Osteoblast (primary cell): ENCODE data around the gene INVS. TPM values are rescaled to one million over a fixed set of nuclear protein-coding genes. Genes with fewer than 3 reads are reported as not detected.

Experiments used
- DNase-seq: peaks from one replicate; pipeline ENCODE4 v3.0.0; 2011; ENCODE audit warnings: low spot score, mixed read lengths; ENCODE audit not compliant: insufficient read length; ENCODE audit errors: missing footprints
- H2AFZ ChIP-seq: 2 replicates; pipeline ENCODE4 v1.6.0; 2011; ENCODE audit warnings: mild to moderate bottlenecking, low read length
- H3K27ac ChIP-seq: 2 replicates; pipeline ENCODE4 v1.5.1; 2011; ENCODE audit warnings: mild to moderate bottlenecking, low read depth, low read length, moderate library complexity
- H3K27me3 ChIP-seq: 2 replicates; pipeline ENCODE4 v1.6.0; 2012; ENCODE audit warnings: mild to moderate bottlenecking, control low read depth, inconsistent platforms, low read length, moderate library complexity; ENCODE audit not compliant: insufficient read depth
- H3K36me3 ChIP-seq: 2 replicates; pipeline ENCODE4 v1.5.1; 2011; ENCODE audit warnings: mild to moderate bottlenecking, low read length, control low read depth, moderate library complexity; ENCODE audit not compliant: insufficient read depth
- H3K4me1 ChIP-seq: 2 replicates; pipeline ENCODE4 v1.5.1; 2011; ENCODE audit warnings: mild to moderate bottlenecking, low read length, control low read depth, moderate library complexity; ENCODE audit not compliant: insufficient read depth
- H3K4me2 ChIP-seq: 2 replicates; pipeline ENCODE4 v1.6.0; 2011; ENCODE audit warnings: mild to moderate bottlenecking, low read length; ENCODE audit not compliant: insufficient read depth
- H3K4me3 ChIP-seq: fragments of 200-600 bp; sonication (generic); 3 replicates; pipeline ENCODE4 v1.5.1; 2012; ENCODE audit warnings: mild to moderate bottlenecking, low read length, inconsistent platforms; ENCODE audit not compliant: insufficient read depth
- H3K79me2 ChIP-seq: 2 replicates; pipeline ENCODE4 v1.6.0; 2012; ENCODE audit warnings: mild to moderate bottlenecking, low read length, control low read depth, inconsistent platforms; ENCODE audit not compliant: insufficient read depth
- H3K9me3 ChIP-seq: 2 replicates; pipeline ENCODE4 v1.5.1; 2011; ENCODE audit warnings: low read depth, low read length, control low read depth
- H4K20me1 ChIP-seq: 2 replicates; pipeline ENCODE4 v1.6.0; 2012; ENCODE audit warnings: mild to moderate bottlenecking, low read length, control low read depth; ENCODE audit not compliant: insufficient read depth
- CTCF ChIP-seq: IDR thresholded peaks from 2 replicates; pipeline ENCODE4 v1.5.1; 2011; ENCODE audit warnings: mild to moderate bottlenecking, low read depth, low read length, moderate library complexity; ENCODE audit errors: extremely low read depth
- total RNA-seq: library from RNA; depleted of rRNA; stranded (reverse); fragments of >200 nt; gene quantifications from 2 replicates; pipeline ENCODE4 v1.2.3, GENCODE V29; 2012

INVS gene
- total RNA-seq, 1 donor = 27.1 TPM

- TF ChIP-seq CTCF = no peak
- H3K9me3 ChIP-seq = no peaks in the 10 kb centered on the region
Observed at GRCh38 chr9:100202806-100203205, 103.8 kb downstream of the INVS start.

GRCh38 chr9:100204796-100205195 is 105.8 kb downstream of the INVS start:
- H4K20me1 ChIP-seq = no peaks in the 10 kb centered on the region
- no peak overlapping the region for H3K27ac ChIP-seq
- H2AFZ ChIP-seq = no peak overlapping the region
- no peak overlapping the region for H3K4me2 ChIP-seq
- no peaks in the 10 kb centered on the region for H3K9me3 ChIP-seq
- no peaks in the 10 kb centered on the region for H3K36me3 ChIP-seq
- H3K79me2 ChIP-seq = no peaks in the 10 kb centered on the region
- no peak for DNase-seq
- H3K4me1 ChIP-seq = peaks cover 5% of the 10 kb centered on the region
- H3K4me3 ChIP-seq = no peak overlapping the region
- TF ChIP-seq CTCF = no peak
- H3K27me3 ChIP-seq = no peaks in the 10 kb centered on the region

More at GRCh38 chr9:100202806-100203205, 103.8 kb downstream of the INVS start:
- Histone ChIP-seq H4K20me1 (no peaks in the 10 kb centered on the region), H3K36me3 (no peaks in the 10 kb centered on the region), H3K79me2 (no peaks in the 10 kb centered on the region), H3K4me1 (peaks cover 5% of the 10 kb centered on the region), H2AFZ (no peak overlapping the region), H3K4me2 (no peak overlapping the region), H3K4me3 (no peak overlapping the region), H3K27ac (no peak overlapping the region), H3K27me3 (no peaks in the 10 kb centered on the region)
- no peak for DNase-seq

- Histone ChIP-seq H3K36me3 (no peaks in the 10 kb centered on the region), H2AFZ (no peak overlapping the region), H3K4me1 (peaks cover 5% of the 10 kb centered on the region), H4K20me1 (no peaks in the 10 kb centered on the region), H3K4me2 (no peak overlapping the region), H3K4me3 (no peak overlapping the region), H3K9me3 (no peaks in the 10 kb centered on the region), H3K27me3 (no peaks in the 10 kb centered on the region), H3K79me2 (no peaks in the 10 kb centered on the region), H3K27ac (no peak overlapping the region)
- no peak for TF ChIP-seq CTCF
- no peak for DNase-seq
Observed at GRCh38 chr9:100206899-100207298, 107.9 kb downstream of the INVS start.

GRCh38 chr9:100208673-100209072 is 109.6 kb downstream of the INVS start:
- no peak overlapping the region for H2AFZ ChIP-seq
- DNase-seq = no peak
- H3K27me3 ChIP-seq = no peaks in the 10 kb centered on the region
- no peak for TF ChIP-seq CTCF
- H3K27ac ChIP-seq = no peak overlapping the region
- H3K4me2 ChIP-seq = no peak overlapping the region
- H3K4me3 ChIP-seq = no peak overlapping the region
- H3K79me2 ChIP-seq = no peaks in the 10 kb centered on the region
- H4K20me1 ChIP-seq = no peaks in the 10 kb centered on the region
- no peaks in the 10 kb centered on the region for H3K36me3 ChIP-seq
- H3K9me3 ChIP-seq = no peaks in the 10 kb centered on the region
- peaks cover 8% of the 10 kb centered on the region for H3K4me1 ChIP-seq
